GM12878 (cell line): ENCODE data around the gene NUDT5. TPM values are rescaled to one million over a fixed set of nuclear protein-coding genes. Genes with fewer than 3 reads are reported as not detected.

Source experiments
- ATAC-seq: fragments of 200-7000 bp; cut with Tn5 transposase; 3 replicates; pipeline ENCODE4 v1.9.1; 2020; ENCODE audit warnings: mild to moderate bottlenecking, moderate library complexity
- BruUV-seq: library from RNA; stranded (reverse); fragments of 400-500 nt; replicated peaks from 2 replicates; lab custom pipeline; 2021; lab: Mats Ljungman, UMichigan
- CTCF ChIA-PET: fragments of 300-600 bp; sonication (Branson Sonifier 250); formaldehyde crosslinking; extraction: SDS; loops from one replicate; lab custom pipeline; 2021; ENCODE audit warnings: inconsistent platforms; lab: Yijun Ruan, JAX
- POLR2A ChIA-PET: fragments of 350-600 bp; formaldehyde crosslinking; extraction: SDS; loops from one replicate; lab custom pipeline; 2021; ENCODE audit warnings: inconsistent platforms; lab: Charles Lee
- RAD21 ChIA-PET: fragments of 300-600 bp; sonication (Branson Sonifier 250); formaldehyde crosslinking; loops from one replicate; lab custom pipeline; 2023; ENCODE audit warnings: antibody characterized with exemption; ENCODE audit not compliant: unreplicated experiment; lab: Charles Lee
- SMC1A ChIA-PET: fragments of 300-600 bp; sonication (Branson Sonifier 250); formaldehyde crosslinking; loops from one replicate; lab custom pipeline; 2023; ENCODE audit not compliant: unreplicated experiment, uncharacterized antibody; lab: Charles Lee
- DNase-seq: peaks from one replicate; pipeline ENCODE4 v3.0.0-alpha.2; 2011; ENCODE audit warnings: low read depth, low spot score
- FAIRE-seq: peaks from 3 replicates; lab custom pipeline; 2011; peaks lifted over from hg19 to GRCh38; lab: Jason Lieb, UNC
- H2AFZ ChIP-seq: 2 replicates; pipeline ENCODE4 v1.6.0; 2011; ENCODE audit warnings: low read depth, low read length, control low read depth; ENCODE audit not compliant: control insufficient read depth
- H3K27ac ChIP-seq: 2 replicates; pipeline ENCODE4 v1.5.1; 2011; ENCODE audit warnings: control low read depth; ENCODE audit not compliant: control insufficient read depth, insufficient read depth
- H3K27me3 ChIP-seq, 2 experiments: replicated peaks in 1 of 2; 2 replicates each; pipeline versions ENCODE4 v1.6.0 to v1.6.1; 2011; ENCODE audit warnings: low read length in 1 of 2; ENCODE audit not compliant: control insufficient read depth in 2 of 2, insufficient read depth in 2 of 2
- H3K36me3 ChIP-seq, 2 experiments: 2 replicates each; pipeline ENCODE4 v1.5.1; 2011; ENCODE audit warnings: low read length in 1 of 2; ENCODE audit not compliant: control insufficient read depth in 2 of 2, insufficient read depth in 2 of 2
- H3K4me1 ChIP-seq: 2 replicates; pipeline ENCODE4 v1.6.1; 2011; ENCODE audit warnings: mild to moderate bottlenecking, low read length, moderate library complexity, mixed read lengths; ENCODE audit not compliant: control insufficient read depth, insufficient read depth
- H3K4me2 ChIP-seq: 2 replicates; pipeline ENCODE4 v1.6.0; 2011; ENCODE audit warnings: control low read depth; ENCODE audit not compliant: control insufficient read depth, insufficient read depth
- H3K4me3 ChIP-seq: fragments of 200-600 bp; sonication (generic); 2 replicates; pipeline ENCODE4 v1.5.1; 2016
- H3K79me2 ChIP-seq: 2 replicates; pipeline ENCODE4 v1.6.0; 2011; ENCODE audit warnings: low read length; ENCODE audit not compliant: control insufficient read depth, insufficient read depth
- H3K9ac ChIP-seq: 2 replicates; pipeline ENCODE4 v1.8.0; 2011; ENCODE audit warnings: low read length, control low read depth, mixed read lengths; ENCODE audit not compliant: control insufficient read depth, insufficient read depth
- H3K9me3 ChIP-seq: replicated peaks from 3 replicates; pipeline ENCODE4 v1.5.1; 2011; ENCODE audit warnings: mild to moderate bottlenecking, low read length; ENCODE audit not compliant: control insufficient read depth, insufficient read depth
- H4K20me1 ChIP-seq: 2 replicates; pipeline ENCODE4 v1.6.0; 2011; ENCODE audit not compliant: control insufficient read depth, insufficient read depth
- BHLHE40 ChIP-seq, 2 experiments: fragments of 450-650 bp in 1 of 2; IDR thresholded peaks; 2 replicates each; pipeline ENCODE4 v1.6.1; 2011 to 2017; ENCODE audit warnings: low read depth in 2 of 2, borderline replicate concordance in 1 of 2, improper control_type of control experiment in 1 of 2, low read length in 1 of 2, mild to moderate bottlenecking in 1 of 2
- CBFB ChIP-seq: IDR thresholded peaks from 2 replicates; pipeline ENCODE4 v1.6.1; 2016; ENCODE audit warnings: antibody characterized with exemption, low read depth
- CEBPB ChIP-seq, 2 experiments: fragments of 150-350 bp in 1 of 2; IDR thresholded peaks; 2 replicates each; pipeline ENCODE4 v1.6.1; 2012 to 2014; ENCODE audit warnings: low read depth in 2 of 2, low read length in 2 of 2, borderline replicate concordance in 1 of 2, inconsistent platforms in 1 of 2
- CREM ChIP-seq: IDR thresholded peaks from 2 replicates; pipeline ENCODE4 v1.6.1; 2014; ENCODE audit warnings: antibody characterized with exemption, low read depth
- EGR1 ChIP-seq, 2 experiments: IDR thresholded peaks; 1 replicate in 1 of 2; 2 replicates in 1 of 2; pipeline ENCODE4 v1.6.1; 2011 to 2012; ENCODE audit warnings: low read depth in 2 of 2, low read length in 2 of 2, borderline replicate concordance in 1 of 2, mild to moderate bottlenecking in 1 of 2, moderate library complexity in 1 of 2
- IRF4 ChIP-seq: IDR thresholded peaks from 2 replicates; pipeline ENCODE4 v1.6.1; 2011; ENCODE audit warnings: low read depth, low read length
- LARP7 ChIP-seq: fragments of 450-650 bp; IDR thresholded peaks from 2 replicates; pipeline ENCODE4 v1.6.1; 2017; ENCODE audit warnings: mild to moderate bottlenecking
- NFXL1 ChIP-seq: fragments of 450-650 bp; IDR thresholded peaks from 2 replicates; pipeline ENCODE4 v1.6.1; 2017; ENCODE audit warnings: antibody characterized with exemption, mild to moderate bottlenecking, borderline replicate concordance
- NFYB ChIP-seq: IDR thresholded peaks from 2 replicates; pipeline ENCODE4 v1.6.1; 2011; ENCODE audit warnings: low read depth, mild to moderate bottlenecking, low read length, improper control_type of control experiment, moderate library complexity; ENCODE audit not compliant: insufficient read depth
- NRF1 ChIP-seq: conservative IDR thresholded peaks from 2 replicates; pipeline ENCODE4 v1.6.1; 2011; ENCODE audit warnings: mild to moderate bottlenecking, low read depth, low read length, improper control_type of control experiment
- PAX5 ChIP-seq: IDR thresholded peaks from 2 replicates; pipeline ENCODE4 v1.6.1; 2011; ENCODE audit warnings: low read depth, low read length, borderline replicate concordance
- POLR2AphosphoS2 ChIP-seq: IDR thresholded peaks from 2 replicates; pipeline ENCODE4 v1.6.1; 2011; ENCODE audit warnings: low read depth, mild to moderate bottlenecking, low read length, improper control_type of control experiment, moderate library complexity
- RB1 ChIP-seq: fragments of 450-650 bp; formaldehyde crosslinking; IDR thresholded peaks from 2 replicates; pipeline ENCODE4 v1.6.1; 2017; ENCODE audit warnings: mild to moderate bottlenecking, borderline replicate concordance
- SIX5 ChIP-seq: IDR thresholded peaks from 2 replicates; pipeline ENCODE4 v1.6.1; 2011; ENCODE audit warnings: mild to moderate bottlenecking, low read depth, low read length, moderate library complexity; ENCODE audit not compliant: severe bottlenecking
- SMC3 ChIP-seq: IDR thresholded peaks from 2 replicates; pipeline ENCODE4 v1.6.1; 2011; ENCODE audit warnings: low read length, improper control_type of control experiment, borderline replicate concordance
- TCF7 ChIP-seq: IDR thresholded peaks from 2 replicates; pipeline ENCODE4 v1.6.1; 2014; ENCODE audit warnings: antibody characterized with exemption, borderline replicate concordance
- ZNF622 ChIP-seq: fragments of 450-650 bp; IDR thresholded peaks from 2 replicates; pipeline ENCODE4 v1.6.1; 2017; ENCODE audit warnings: mild to moderate bottlenecking, inconsistent platforms
- WGBS: methylation state at CpG from one replicate; pipeline ENCODE4 v1.1.6; 2016; ENCODE audit warnings: low lambda C conversion rate; ENCODE audit not compliant: insufficient replicate concordance, insufficient coverage; ENCODE audit errors: missing lambda C conversion rate; 5-methylcytosine and 5-hydroxymethylcytosine counted together
- in situ Hi-C: fragments of 300-500 bp; cut with MboI; formaldehyde crosslinking; loops from 9 replicates; pipeline ENCODE4 v1.14.3; 2018; ENCODE audit warnings: mixed read lengths
- intact Hi-C: fragments of 100-400 bp; cut with micrococcal nuclease; formaldehyde crosslinking; loops from one replicate; pipeline ENCODE4 v1.14.2; 2022; ENCODE audit not compliant: unreplicated experiment
- polyA plus RNA-seq, 11 experiments: library from polyadenylated mRNA; depleted of rRNA in 4 of 11; unstranded in 6 of 11; stranded (reverse) in 5 of 11; fragments of >200 nt; fragmentation: Nextera tagmentation in 4 of 11; fragmentation: Illumina TruSeq in 1 of 11; extraction: Ambion mirVana in 4 of 11; extraction: Trizol in 1 of 11; gene quantifications; 1 replicate in 1 of 11; 2 replicates in 10 of 11; pipeline versions ENCODE4 v1.2.1 to v1.2.3, GENCODE V29; 2011 to 2016; ENCODE audit warnings: inconsistent platforms in 2 of 11, missing spikeins in 2 of 11, low read depth in 1 of 11
- total RNA-seq, 4 experiments: library from RNA; depleted of rRNA in 3 of 4; stranded (reverse); fragments of >200 nt in 3 of 4; fragmentation: Illumina TruSeq in 1 of 4; extraction: Trizol in 1 of 4; gene quantifications; 2 replicates each; pipeline versions ENCODE4 v1.2.1 to v1.2.3, GENCODE V29; 2013 to 2021
- TF ChIP-seq, protein P1 (sequence below): fragments of 450-650 bp; formaldehyde crosslinking; IDR thresholded peaks from 2 replicates; pipeline ENCODE4 v1.5.0; 2022; ENCODE audit warnings: mild to moderate bottlenecking, missing genetic modification characterization
- TF ChIP-seq, protein P2 (sequence below): fragments of 450-650 bp; IDR thresholded peaks from 2 replicates; pipeline ENCODE4 v1.6.1; 2017; ENCODE audit warnings: mild to moderate bottlenecking

Gene NUDT5
- total and polyA plus RNA-seq, 10 of the 15 experiments (the other 5 are each of a cell fraction or from before 2014, with no cell fraction given) = 74.1 to 345 (median 153) TPM

DNA sequence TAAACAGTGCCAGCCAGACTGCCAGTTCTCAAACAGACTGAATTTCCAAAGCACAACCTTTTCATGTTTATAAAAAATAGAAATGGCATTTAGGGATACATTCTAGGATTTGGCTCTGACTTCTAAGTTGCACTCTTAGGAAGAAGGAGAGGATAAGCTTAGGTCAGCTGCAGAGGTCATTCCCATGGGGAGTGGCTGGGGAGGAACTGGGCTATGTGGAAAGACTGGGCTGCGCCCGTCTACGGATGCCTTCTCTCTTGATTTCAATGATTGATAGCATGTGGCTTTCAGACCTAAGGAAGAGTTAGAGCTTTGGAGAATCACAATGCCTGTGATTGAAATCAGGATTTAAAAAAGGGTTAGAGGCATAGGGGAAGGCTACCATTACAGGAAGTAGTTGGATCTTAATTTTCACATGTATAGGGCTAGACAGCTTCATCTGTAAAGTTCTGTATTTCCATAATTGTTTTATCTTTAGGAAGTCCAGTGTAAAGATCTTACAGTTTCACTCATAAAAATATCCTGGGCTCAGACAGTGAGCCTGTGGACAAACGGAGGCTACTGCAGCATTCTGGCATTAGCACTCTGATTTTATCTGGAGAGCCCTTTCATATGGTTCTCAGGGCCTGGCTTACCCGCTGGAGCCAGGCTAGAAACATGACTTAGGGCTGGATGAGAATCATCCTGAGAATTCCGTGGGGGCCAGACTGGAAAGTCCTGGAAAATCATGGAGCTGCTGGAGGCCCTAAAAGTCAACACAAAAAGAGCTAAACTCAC, 29.5 kb downstream of the NUDT5 start:
- Histone ChIP-seq H3K36me3 (peaks cover 17 to 31% of the 10 kb centered on the region in 2 experiments), H3K4me3 (no peak overlapping the region), H3K27me3 (no peaks in the 10 kb centered on the region), H3K79me2 (no peaks in the 10 kb centered on the region), H2AFZ (no peak overlapping the region), H3K27ac (no peak overlapping the region), H3K4me2 (no peak overlapping the region), H3K9ac (no peak overlapping the region), H3K4me1 (no peaks in the 10 kb centered on the region), H4K20me1 (no peaks in the 10 kb centered on the region), H3K9me3 (no peaks in the 10 kb centered on the region)
- TF ChIP-seq EGR1 (IDR thresholded peaks at IDR 0.05; ENCODE audit: borderline replicate concordance in 1 of 2, low read depth in 2 of 2, low read length in 2 of 2) (no peak), ZNF622 (no peak), CEBPB (IDR thresholded peaks at IDR 0.05; ENCODE audit: borderline replicate concordance in 1 of 2, low read depth in 2 of 2, low read length in 2 of 2) (no peak), SMC3 (no peak), BHLHE40 (IDR thresholded peaks at IDR 0.05; ENCODE audit: borderline replicate concordance in 1 of 2, low read depth in 2 of 2, low read length in 1 of 2) (no peak), POLR2AphosphoS2 (no peak), IRF4 (no peak), RB1 (no peak), CBFB (no peak), LARP7 (no peak), NFXL1 (no peak), PAX5 (no peak), TCF7 (no peak), NRF1 (no peak), SIX5 (no peak), CREM (no peak), NFYB (no peak)
- TF ChIP-seq, protein P1, sequence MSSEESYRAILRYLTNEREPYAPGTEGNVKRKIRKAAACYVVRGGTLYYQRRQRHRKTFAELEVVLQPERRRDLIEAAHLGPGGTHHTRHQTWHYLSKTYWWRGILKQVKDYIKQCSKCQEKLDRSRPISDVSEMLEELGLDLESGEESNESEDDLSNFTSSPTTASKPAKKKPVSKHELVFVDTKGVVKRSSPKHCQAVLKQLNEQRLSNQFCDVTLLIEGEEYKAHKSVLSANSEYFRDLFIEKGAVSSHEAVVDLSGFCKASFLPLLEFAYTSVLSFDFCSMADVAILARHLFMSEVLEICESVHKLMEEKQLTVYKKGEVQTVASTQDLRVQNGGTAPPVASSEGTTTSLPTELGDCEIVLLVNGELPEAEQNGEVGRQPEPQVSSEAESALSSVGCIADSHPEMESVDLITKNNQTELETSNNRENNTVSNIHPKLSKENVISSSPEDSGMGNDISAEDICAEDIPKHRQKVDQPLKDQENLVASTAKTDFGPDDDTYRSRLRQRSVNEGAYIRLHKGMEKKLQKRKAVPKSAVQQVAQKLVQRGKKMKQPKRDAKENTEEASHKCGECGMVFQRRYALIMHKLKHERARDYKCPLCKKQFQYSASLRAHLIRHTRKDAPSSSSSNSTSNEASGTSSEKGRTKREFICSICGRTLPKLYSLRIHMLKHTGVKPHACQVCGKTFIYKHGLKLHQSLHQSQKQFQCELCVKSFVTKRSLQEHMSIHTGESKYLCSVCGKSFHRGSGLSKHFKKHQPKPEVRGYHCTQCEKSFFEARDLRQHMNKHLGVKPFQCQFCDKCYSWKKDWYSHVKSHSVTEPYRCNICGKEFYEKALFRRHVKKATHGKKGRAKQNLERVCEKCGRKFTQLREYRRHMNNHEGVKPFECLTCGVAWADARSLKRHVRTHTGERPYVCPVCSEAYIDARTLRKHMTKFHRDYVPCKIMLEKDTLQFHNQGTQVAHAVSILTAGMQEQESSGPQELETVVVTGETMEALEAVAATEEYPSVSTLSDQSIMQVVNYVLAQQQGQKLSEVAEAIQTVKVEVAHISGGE (CRISPR knock-in tag) = no peak
- TF ChIP-seq, protein P2, sequence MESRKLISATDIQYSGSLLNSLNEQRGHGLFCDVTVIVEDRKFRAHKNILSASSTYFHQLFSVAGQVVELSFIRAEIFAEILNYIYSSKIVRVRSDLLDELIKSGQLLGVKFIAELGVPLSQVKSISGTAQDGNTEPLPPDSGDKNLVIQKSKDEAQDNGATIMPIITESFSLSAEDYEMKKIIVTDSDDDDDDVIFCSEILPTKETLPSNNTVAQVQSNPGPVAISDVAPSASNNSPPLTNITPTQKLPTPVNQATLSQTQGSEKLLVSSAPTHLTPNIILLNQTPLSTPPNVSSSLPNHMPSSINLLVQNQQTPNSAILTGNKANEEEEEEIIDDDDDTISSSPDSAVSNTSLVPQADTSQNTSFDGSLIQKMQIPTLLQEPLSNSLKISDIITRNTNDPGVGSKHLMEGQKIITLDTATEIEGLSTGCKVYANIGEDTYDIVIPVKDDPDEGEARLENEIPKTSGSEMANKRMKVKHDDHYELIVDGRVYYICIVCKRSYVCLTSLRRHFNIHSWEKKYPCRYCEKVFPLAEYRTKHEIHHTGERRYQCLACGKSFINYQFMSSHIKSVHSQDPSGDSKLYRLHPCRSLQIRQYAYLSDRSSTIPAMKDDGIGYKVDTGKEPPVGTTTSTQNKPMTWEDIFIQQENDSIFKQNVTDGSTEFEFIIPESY = no peak
- in situ Hi-C loops = no loop called here
- no peak for DNase-seq
- 97% methylated on average over 6 of the region's 6 CpGs for WGBS
- RAD21 ChIA-PET = no interaction called here
- SMC1A ChIA-PET = interaction anchor here (0.9 kb wide), 1 partner anchor 13 kb away, joined by 3 read pairs; no protein-coding TSS in a partner anchor
- POLR2A ChIA-PET = no interaction called here
- no peak for FAIRE-seq
- intact Hi-C loops = no loop called here
- BruUV-seq = no TSS peak
- CTCF ChIA-PET = interaction anchor here (1.2 to 1.6 kb wide), 4 partner anchors 49 to 933 kb away, joined by 3 read pairs; partner anchors contain the start of gene OPTN
- no peak for ATAC-seq
